Measurements from ENCODE around the gene IQCF5.
"Not testable (repeated sequence)": the region's sequence is repeated elsewhere in the genome, so short reads cannot be mapped to it uniquely, and the experiment has no call there.

DNA sequence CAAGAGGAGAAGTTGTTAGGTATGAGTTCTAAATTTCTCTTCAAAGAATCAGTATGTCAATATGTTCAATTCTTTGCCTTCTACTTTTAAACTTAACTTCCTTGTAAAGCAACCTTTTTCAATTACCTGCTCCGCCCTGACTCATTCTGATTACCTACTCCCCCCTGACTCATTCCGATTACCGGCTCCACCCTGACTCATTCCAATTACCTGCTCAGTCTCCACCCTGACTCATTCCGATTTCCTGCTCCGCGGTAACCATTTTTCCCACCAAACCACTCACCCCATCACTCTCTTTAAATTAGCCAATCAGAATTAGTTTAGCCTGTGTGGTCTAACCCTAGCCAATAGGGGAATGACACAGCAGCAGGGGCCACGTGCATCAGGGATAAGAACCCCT is 27.0 kb upstream of the IQCF5 start:
- TF ChIP-seq, protein P1, sequence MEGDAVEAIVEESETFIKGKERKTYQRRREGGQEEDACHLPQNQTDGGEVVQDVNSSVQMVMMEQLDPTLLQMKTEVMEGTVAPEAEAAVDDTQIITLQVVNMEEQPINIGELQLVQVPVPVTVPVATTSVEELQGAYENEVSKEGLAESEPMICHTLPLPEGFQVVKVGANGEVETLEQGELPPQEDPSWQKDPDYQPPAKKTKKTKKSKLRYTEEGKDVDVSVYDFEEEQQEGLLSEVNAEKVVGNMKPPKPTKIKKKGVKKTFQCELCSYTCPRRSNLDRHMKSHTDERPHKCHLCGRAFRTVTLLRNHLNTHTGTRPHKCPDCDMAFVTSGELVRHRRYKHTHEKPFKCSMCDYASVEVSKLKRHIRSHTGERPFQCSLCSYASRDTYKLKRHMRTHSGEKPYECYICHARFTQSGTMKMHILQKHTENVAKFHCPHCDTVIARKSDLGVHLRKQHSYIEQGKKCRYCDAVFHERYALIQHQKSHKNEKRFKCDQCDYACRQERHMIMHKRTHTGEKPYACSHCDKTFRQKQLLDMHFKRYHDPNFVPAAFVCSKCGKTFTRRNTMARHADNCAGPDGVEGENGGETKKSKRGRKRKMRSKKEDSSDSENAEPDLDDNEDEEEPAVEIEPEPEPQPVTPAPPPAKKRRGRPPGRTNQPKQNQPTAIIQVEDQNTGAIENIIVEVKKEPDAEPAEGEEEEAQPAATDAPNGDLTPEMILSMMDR (IDR thresholded peaks at IDR 0.05), result not testable (repeated sequence)
- TF ChIP-seq POLR2AphosphoS5, POLR2A (IDR thresholded peaks at IDR 0.05): not testable (repeated sequence)
